ENCODE data around the gene DPYSL4.

- TF ChIP-seq, protein P1, sequence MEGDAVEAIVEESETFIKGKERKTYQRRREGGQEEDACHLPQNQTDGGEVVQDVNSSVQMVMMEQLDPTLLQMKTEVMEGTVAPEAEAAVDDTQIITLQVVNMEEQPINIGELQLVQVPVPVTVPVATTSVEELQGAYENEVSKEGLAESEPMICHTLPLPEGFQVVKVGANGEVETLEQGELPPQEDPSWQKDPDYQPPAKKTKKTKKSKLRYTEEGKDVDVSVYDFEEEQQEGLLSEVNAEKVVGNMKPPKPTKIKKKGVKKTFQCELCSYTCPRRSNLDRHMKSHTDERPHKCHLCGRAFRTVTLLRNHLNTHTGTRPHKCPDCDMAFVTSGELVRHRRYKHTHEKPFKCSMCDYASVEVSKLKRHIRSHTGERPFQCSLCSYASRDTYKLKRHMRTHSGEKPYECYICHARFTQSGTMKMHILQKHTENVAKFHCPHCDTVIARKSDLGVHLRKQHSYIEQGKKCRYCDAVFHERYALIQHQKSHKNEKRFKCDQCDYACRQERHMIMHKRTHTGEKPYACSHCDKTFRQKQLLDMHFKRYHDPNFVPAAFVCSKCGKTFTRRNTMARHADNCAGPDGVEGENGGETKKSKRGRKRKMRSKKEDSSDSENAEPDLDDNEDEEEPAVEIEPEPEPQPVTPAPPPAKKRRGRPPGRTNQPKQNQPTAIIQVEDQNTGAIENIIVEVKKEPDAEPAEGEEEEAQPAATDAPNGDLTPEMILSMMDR (IDR thresholded peaks at IDR 0.05) = no peak
- TF ChIP-seq POLR2A (IDR thresholded peaks at IDR 0.05) = no peak
These were observed 16.7 kb downstream of the DPYSL4 start for GRCh38 chr10:132203256-132204077.

Measured in testis (tissue), 2 donors.